ENCODE data around the gene SRP72. TPM values are rescaled to one million over a fixed set of nuclear protein-coding genes. Genes with fewer than 3 reads are reported as not detected.

The SRP72 gene
- polyA plus RNA-seq, 2 of the 4 experiments (the other 2 are of a cell fraction): 70.1 to 135 TPM

GRCh38 chr4:56535915-56536314 is 68.5 kb downstream of the SRP72 start:
- no peak for FAIRE-seq
- ChIA-PET CTCF (interaction anchor here (2.5 kb wide), 1 partner anchor 9 kb away, joined by 10 read pairs; no protein-coding TSS in a partner anchor), POLR2A (no interaction called here)
- no peaks in the 10 kb centered on the region for H3K9me3 ChIP-seq
- 77% methylated on average over 6 of the region's 7 CpGs for WGBS (ENCODE audit: missing lambda C conversion rate)
- DNase-seq (ENCODE audit: low read depth in 1 of 2, low spot score in 1 of 2): no peak
- H3K27ac ChIP-seq: no peak overlapping the region
- TF ChIP-seq ESRRA (IDR thresholded peaks at IDR 0.05; ENCODE audit: borderline replicate concordance, low read length): no peak
- TF ChIP-seq EHF (CRISPR knock-in tag; IDR thresholded peaks at IDR 0.05): no peak
- no peak for TF ChIP-seq HOXB13 (CRISPR knock-in tag; IDR thresholded peaks at IDR 0.05; ENCODE audit: low read depth)
- no peak for TF ChIP-seq NR3C1 (IDR thresholded peaks at IDR 0.05)
- no peak for TF ChIP-seq KDM1A (IDR thresholded peaks at IDR 0.05; ENCODE audit: low read depth)
- no peak for TF ChIP-seq MAFK (IDR thresholded peaks at IDR 0.05; ENCODE audit: partially characterized antibody)
- TF ChIP-seq MAZ (IDR thresholded peaks at IDR 0.05; ENCODE audit: borderline replicate concordance, low read depth, low read length): no peak
- no peak for TF ChIP-seq JUN (IDR thresholded peaks at IDR 0.05)
- no peak for TF ChIP-seq FOSL2 (IDR thresholded peaks at IDR 0.05)
- no peak for TF ChIP-seq FOSL2 (CRISPR knock-in tag; IDR thresholded peaks at IDR 0.05)
- no peak for TF ChIP-seq HEYL (CRISPR knock-in tag; IDR thresholded peaks at IDR 0.05)
- TF ChIP-seq BCL3 (IDR thresholded peaks at IDR 0.05): no peak
- no peak for TF ChIP-seq TP53 (CRISPR knock-in tag; IDR thresholded peaks at IDR 0.05)
- TF ChIP-seq NFE2L2 (conservative IDR thresholded peaks at IDR 0.05; ENCODE audit: low read length): no peak
- no peak for TF ChIP-seq BHLHE40 (IDR thresholded peaks at IDR 0.05; ENCODE audit: low read depth, low read length)
- TF ChIP-seq ZC3H11A (IDR thresholded peaks at IDR 0.05): no peak
- H3K4me2 ChIP-seq: no peak overlapping the region
- H3K4me3 ChIP-seq: no peak overlapping the region
- no peak for ATAC-seq
- H3K4me1 ChIP-seq: no peaks in the 10 kb centered on the region

GRCh38 chr4:56537147-56537546 is 69.7 kb downstream of the SRP72 start:
- no peak for TF ChIP-seq RNF2 (IDR thresholded peaks at IDR 0.05; ENCODE audit: borderline replicate concordance, low read depth)
- no peak for TF ChIP-seq ATOH8 (CRISPR knock-in tag; IDR thresholded peaks at IDR 0.05; ENCODE audit: low read depth)
- no peak for TF ChIP-seq ZSCAN20 (CRISPR knock-in tag; IDR thresholded peaks at IDR 0.05)
- TF ChIP-seq TFCP2L1 (CRISPR knock-in tag; IDR thresholded peaks at IDR 0.05): no peak
- TF ChIP-seq SMC3 (IDR thresholded peaks at IDR 0.05): no peak
- no peak for TF ChIP-seq NFE2L2 (conservative IDR thresholded peaks at IDR 0.05; ENCODE audit: low read length)
- CTCF ChIA-PET: no interaction called here
- no peak for DNase-seq (ENCODE audit: low read depth in 1 of 2, low spot score in 1 of 2)
- H3K4me3 ChIP-seq: no peak overlapping the region
- no peak overlapping the region for H3K27ac ChIP-seq
- POLR2A ChIA-PET: no interaction called here
- no peaks in the 10 kb centered on the region for H3K9me3 ChIP-seq
- no peaks in the 10 kb centered on the region for H3K4me1 ChIP-seq
- H3K4me2 ChIP-seq: no peak overlapping the region
- no peak for FAIRE-seq
- no peak for ATAC-seq
- WGBS (ENCODE audit: missing lambda C conversion rate): 71% methylated on average over 1 of the region's 1 CpG

GRCh38 chr4:56540826-56541225 is 73.4 kb downstream of the SRP72 start:
- ChIA-PET CTCF (no interaction called here), POLR2A (no interaction called here)
- ATAC-seq (no peak), DNase-seq (ENCODE audit: low read depth in 1 of 2, low spot score in 1 of 2) (no peak), FAIRE-seq (no peak)
- Histone ChIP-seq H3K27ac (no peak overlapping the region), H3K4me3 (no peak overlapping the region), H3K9me3 (no peaks in the 10 kb centered on the region), H3K4me1 (no peaks in the 10 kb centered on the region), H3K4me2 (no peak overlapping the region)
- WGBS (ENCODE audit: missing lambda C conversion rate): 83% methylated on average over 4 of the region's 4 CpGs
- TF ChIP-seq ESRRA (IDR thresholded peaks at IDR 0.05; ENCODE audit: borderline replicate concordance, low read length) (no peak), EHMT2 (IDR thresholded peaks at IDR 0.05; ENCODE audit: low read depth) (no peak), REST (IDR thresholded peaks at IDR 0.05) (no peak), CEBPB (IDR thresholded peaks at IDR 0.05) (no peak), MAFK (IDR thresholded peaks at IDR 0.05; ENCODE audit: partially characterized antibody) (no peak), CBX2 (IDR thresholded peaks at IDR 0.05; ENCODE audit: borderline replicate concordance, low read depth) (no peak), KDM1A (IDR thresholded peaks at IDR 0.05; ENCODE audit: low read depth) (no peak), SREBF2 (IDR thresholded peaks at IDR 0.05) (no peak), HOXB13 (CRISPR knock-in tag; IDR thresholded peaks at IDR 0.05; ENCODE audit: low read depth) (no peak), E2F6 (IDR thresholded peaks at IDR 0.05; ENCODE audit: borderline replicate concordance, low read depth) (no peak), FOXS1 (CRISPR knock-in tag; IDR thresholded peaks at IDR 0.05) (no peak), MAZ (IDR thresholded peaks at IDR 0.05; ENCODE audit: borderline replicate concordance, low read depth, low read length) (no peak), EP300 (IDR thresholded peaks at IDR 0.05) (no peak), FOSB (CRISPR knock-in tag; IDR thresholded peaks at IDR 0.05) (no peak), CHD2 (IDR thresholded peaks at IDR 0.05; ENCODE audit: low read length, partially characterized antibody) (no peak), NPAS2 (CRISPR knock-in tag; IDR thresholded peaks at IDR 0.05; ENCODE audit: borderline replicate concordance) (no peak)

Measured in A549 (cell line).